ENCODE measurements around the gene PLXNB3.
"Not testable (repeated sequence)": the region's sequence is repeated elsewhere in the genome, so short reads cannot be mapped to it uniquely, and the experiment has no call there.

Gene PLXNB3

GRCh38 chrX:153794018-153794896 is 30.2 kb downstream of the PLXNB3 start, which contains the start of the genes IDH3G and SSR4:
Gene IDH3G (minus strand): TSS chrX:153794375. CDS start chrX:153794326, 49 bp downstream.
Gene SSR4 (plus strand): TSS chrX:153794668. CDS start chrX:153794688, 20 bp downstream.
- DNase-seq, result peak; percentile 77

GRCh38 chrX:153794897-153795816 is 31.1 kb downstream of the PLXNB3 start:
- DNase-seq, result no peak

- DNase-seq, result no peak
Measured at GRCh38 chrX:153797415-153798015, 33.5 kb downstream of the PLXNB3 start.

GRCh38 chrX:153799326-153799725 is 35.3 kb downstream of the PLXNB3 start:
- no peak for DNase-seq

- DNase-seq, result no peak
Measured at GRCh38 chrX:153800177-153800722, 36.2 kb downstream of the PLXNB3 start.

GRCh38 chrX:153800746-153801145 is 36.7 kb downstream of the PLXNB3 start:
- DNase-seq, result no peak

GRCh38 chrX:153801669-153802068 is 37.6 kb downstream of the PLXNB3 start:
- DNase-seq, result no peak

- DNase-seq, result no peak
Measured at GRCh38 chrX:153802513-153803045, 38.5 kb downstream of the PLXNB3 start.

GRCh38 chrX:153803211-153804099 is 39.4 kb downstream of the PLXNB3 start:
- DNase-seq, result no peak

- DNase-seq, result no peak
Measured at GRCh38 chrX:153804100-153804595, 40.1 kb downstream of the PLXNB3 start.

- no peak for DNase-seq
Measured at GRCh38 chrX:153804621-153805020, 40.6 kb downstream of the PLXNB3 start.

- DNase-seq, result no peak
Measured at GRCh38 chrX:153805436-153805835, 41.4 kb downstream of the PLXNB3 start.

GRCh38 chrX:153806999-153807575 is 43.0 kb downstream of the PLXNB3 start:
- DNase-seq, result no peak

- no peak for DNase-seq
Measured at GRCh38 chrX:153807976-153808375, 43.9 kb downstream of the PLXNB3 start.

- DNase-seq, result no peak
Measured at GRCh38 chrX:153812220-153812619, 48.2 kb downstream of the PLXNB3 start.

GRCh38 chrX:153813161-153813560 is 49.1 kb downstream of the PLXNB3 start:
- no peak for DNase-seq

- no peak for DNase-seq
Measured at GRCh38 chrX:153814591-153815315, 50.7 kb downstream of the PLXNB3 start.

GRCh38 chrX:153816831-153817690 is 53.0 kb downstream of the PLXNB3 start:
- DNase-seq, result no peak

GRCh38 chrX:153818064-153818463 is 54.0 kb downstream of the PLXNB3 start:
- DNase-seq, result not testable (repeated sequence)

Measured in NCI-H1048 (cell line).